Fibroblast of lung (primary cell): Measurements from ENCODE around the gene PLEKHM1.

Experiments
- CTCF ChIP-seq, 2 donors: IDR thresholded peaks in 1 of 2; conservative IDR thresholded peaks in 1 of 2; 1 replicate in 1 of 2; 2 replicates in 1 of 2; pipeline ENCODE4 v1.5.1; 2011 to 2012; ENCODE audit warnings: low read length in 2 of 2, control low read depth in 1 of 2, inconsistent platforms in 1 of 2, low read depth in 1 of 2, mild to moderate bottlenecking in 1 of 2
- EZH2 ChIP-seq: IDR thresholded peaks from 2 replicates; pipeline ENCODE4 v1.5.1; 2012; ENCODE audit warnings: low read length, control low read depth, mild to moderate bottlenecking; ENCODE audit errors: missing control alignments

GRCh38 chr17:45388604-45389325 is 101.8 kb downstream of the PLEKHM1 start:
- no peak for TF ChIP-seq CTCF (conservative IDR thresholded peaks at IDR 0.05 in 1 of 2, IDR thresholded peaks at IDR 0.05 in 1 of 2; ENCODE audit: low read depth in 1 of 2, low read length in 2 of 2)
- no peak for TF ChIP-seq EZH2
